Upper lobe of left lung (tissue), 6 donors: Measurements from ENCODE around the gene H19. TPM values are rescaled to one million over a fixed set of nuclear protein-coding genes. Genes with fewer than 3 reads are reported as not detected.
A peak's percentile ranks its signal among the peaks of the same experiment; 100 is the strongest.

Source experiments
- ATAC-seq, 2 donors: fragments of 200-7000 bp; cut with Tn5 transposase; one replicate each; pipeline ENCODE4 v1.9.1; 2022; ENCODE audit warnings: mild to moderate bottlenecking in 2 of 2, moderate library complexity in 2 of 2; ENCODE audit not compliant: low FRiP score in 2 of 2
- DNase-seq, 2 donors: peaks; one replicate each; pipeline ENCODE4 v3.0.0-alpha.2; 2019 to 2020
- H3K27ac ChIP-seq, 4 donors: fragments of 200-600 bp; sonication (generic); one replicate each; pipeline ENCODE4 v1.5.1; 2016 to 2019
- H3K27me3 ChIP-seq, 4 donors: fragments of 200-600 bp; sonication (generic); one replicate each; pipeline ENCODE4 v1.5.1; 2017 to 2019
- H3K36me3 ChIP-seq, 4 donors: fragments of 200-600 bp; sonication (generic); one replicate each; pipeline ENCODE4 v1.5.1; 2016 to 2019
- H3K4me1 ChIP-seq, 4 donors: fragments of 200-600 bp; sonication (generic); one replicate each; pipeline ENCODE4 v1.5.1; 2018 to 2019
- H3K4me3 ChIP-seq, 4 donors: fragments of 200-600 bp; sonication (generic); one replicate each; pipeline ENCODE4 v1.5.1; 2017 to 2019; ENCODE audit warnings: mild to moderate bottlenecking in 2 of 4, moderate library complexity in 1 of 4
- H3K9me3 ChIP-seq, 4 donors: fragments of 200-600 bp; sonication (generic); one replicate each; pipeline ENCODE4 v1.5.1; 2018 to 2019
- EP300 ChIP-seq, 4 donors: sonication (generic); formaldehyde crosslinking; IDR thresholded peaks; one replicate each; pipeline ENCODE4 v1.5.1; 2017; ENCODE audit warnings: antibody characterized with exemption in 4 of 4, control low read depth in 2 of 4
- POLR2A ChIP-seq, 4 donors: fragments of 450-650 bp; IDR thresholded peaks; one replicate each; pipeline ENCODE4 v1.5.1; 2016 to 2017; ENCODE audit warnings: antibody characterized with exemption in 4 of 4, mild to moderate bottlenecking in 2 of 4
- POLR2AphosphoS5 ChIP-seq, 2 donors: sonication (generic); formaldehyde crosslinking; IDR thresholded peaks; one replicate each; pipeline ENCODE4 v1.5.1; 2017; ENCODE audit warnings: antibody characterized with exemption in 2 of 2
- WGBS, 2 donors: methylation state at CpG; one replicate each; pipeline ENCODE4 v1.1.5; 2017 to 2018; 5-methylcytosine and 5-hydroxymethylcytosine counted together
- total RNA-seq, 6 donors: library from RNA; depleted of rRNA in 4 of 6; stranded (reverse); fragments of >200 nt in 4 of 6; gene quantifications; one replicate each; pipeline versions ENCODE4 v1.1.0 to v1.2.1, GENCODE V29; 2016 to 2021
- TF ChIP-seq, protein P1 (sequence below), 6 experiments: fragments of 450-650 bp in 4 of 6; fragments of 200-600 bp in 2 of 6; sonication (generic) in 2 of 6; IDR thresholded peaks; one replicate each; pipeline ENCODE4 v1.5.1; 2016 to 2019; ENCODE audit warnings: antibody characterized with exemption in 6 of 6
- donor health status: DM: no; HTN: no; CAD: no; lungs with moderate emphysema.
- donor health status: DM: no; HTN: yes; CAD: no; lungs with severe emphysema.

Gene H19
- total RNA-seq, 6 donors from 2014 or later: 17.2 to 127 (median 64.0) TPM

DNA sequence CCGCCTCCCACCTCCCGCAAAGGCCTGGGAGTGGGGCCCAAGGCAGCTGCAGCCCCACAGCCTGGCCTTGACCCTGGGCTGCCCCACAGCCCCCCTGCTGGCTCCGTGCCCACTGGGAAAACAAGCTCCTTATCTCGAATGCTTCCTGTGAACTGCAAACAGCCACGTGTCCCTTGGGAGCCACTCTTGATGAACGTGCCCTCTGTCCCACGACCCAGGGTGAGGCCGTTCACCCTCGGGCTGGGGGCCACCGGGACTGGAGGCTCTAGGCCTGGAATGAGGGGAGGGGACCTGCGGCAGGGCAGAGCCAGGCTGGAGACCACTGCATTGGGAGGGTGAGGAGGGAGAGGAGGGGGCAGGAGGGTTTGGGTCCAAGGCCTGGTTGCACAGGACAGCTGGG, 9.5 kb downstream of the H19 start:
- no peaks in the 10 kb centered on the region for H3K4me1 ChIP-seq
- WGBS, 2 donors: no CpG with 5 or more reads among the region's 11 CpGs
- H3K9me3 ChIP-seq: no peaks in the 10 kb centered on the region
- no peaks in the 10 kb centered on the region for H3K27me3 ChIP-seq
- no peak for DNase-seq
- H3K36me3 ChIP-seq: no peaks in the 10 kb centered on the region
- no peak overlapping the region for H3K4me3 ChIP-seq
- no peak for TF ChIP-seq POLR2AphosphoS5 (IDR thresholded peaks at IDR 0.05)
- TF ChIP-seq, protein P1, sequence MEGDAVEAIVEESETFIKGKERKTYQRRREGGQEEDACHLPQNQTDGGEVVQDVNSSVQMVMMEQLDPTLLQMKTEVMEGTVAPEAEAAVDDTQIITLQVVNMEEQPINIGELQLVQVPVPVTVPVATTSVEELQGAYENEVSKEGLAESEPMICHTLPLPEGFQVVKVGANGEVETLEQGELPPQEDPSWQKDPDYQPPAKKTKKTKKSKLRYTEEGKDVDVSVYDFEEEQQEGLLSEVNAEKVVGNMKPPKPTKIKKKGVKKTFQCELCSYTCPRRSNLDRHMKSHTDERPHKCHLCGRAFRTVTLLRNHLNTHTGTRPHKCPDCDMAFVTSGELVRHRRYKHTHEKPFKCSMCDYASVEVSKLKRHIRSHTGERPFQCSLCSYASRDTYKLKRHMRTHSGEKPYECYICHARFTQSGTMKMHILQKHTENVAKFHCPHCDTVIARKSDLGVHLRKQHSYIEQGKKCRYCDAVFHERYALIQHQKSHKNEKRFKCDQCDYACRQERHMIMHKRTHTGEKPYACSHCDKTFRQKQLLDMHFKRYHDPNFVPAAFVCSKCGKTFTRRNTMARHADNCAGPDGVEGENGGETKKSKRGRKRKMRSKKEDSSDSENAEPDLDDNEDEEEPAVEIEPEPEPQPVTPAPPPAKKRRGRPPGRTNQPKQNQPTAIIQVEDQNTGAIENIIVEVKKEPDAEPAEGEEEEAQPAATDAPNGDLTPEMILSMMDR (IDR thresholded peaks at IDR 0.05): no peak
- no peak for TF ChIP-seq POLR2A (IDR thresholded peaks at IDR 0.05)
- TF ChIP-seq EP300 (IDR thresholded peaks at IDR 0.05): no peak
- no peak for ATAC-seq
- no peak overlapping the region for H3K27ac ChIP-seq

- WGBS, 2 donors: no CpG with 5 or more reads among the region's 6 CpGs
- ATAC-seq (no peak), DNase-seq (no peak)
- TF ChIP-seq POLR2A (IDR thresholded peaks at IDR 0.05) (no peak), POLR2AphosphoS5 (IDR thresholded peaks at IDR 0.05) (no peak), EP300 (IDR thresholded peaks at IDR 0.05) (no peak)
- TF ChIP-seq, protein P1 (IDR thresholded peaks at IDR 0.05): no peak
- Histone ChIP-seq H3K9me3 (no peaks in the 10 kb centered on the region), H3K4me3 (no peak overlapping the region), H3K27me3 (no peaks in the 10 kb centered on the region), H3K27ac (no peak overlapping the region), H3K4me1 (no peaks in the 10 kb centered on the region), H3K36me3 (no peaks in the 10 kb centered on the region)
Observed at GRCh38 chr11:1987024-1987423, 10.6 kb downstream of the H19 start.

- Histone ChIP-seq H3K27me3 (no peaks in the 10 kb centered on the region), H3K9me3 (no peaks in the 10 kb centered on the region), H3K4me3 (no peak overlapping the region), H3K36me3 (no peaks in the 10 kb centered on the region), H3K27ac (no peak overlapping the region), H3K4me1 (no peaks in the 10 kb centered on the region)
- DNase-seq (peak; percentile 3 to 27), ATAC-seq (no peak)
- TF ChIP-seq, protein P1 (IDR thresholded peaks at IDR 0.05): no peak
- no peak for TF ChIP-seq POLR2A (IDR thresholded peaks at IDR 0.05)
- TF ChIP-seq POLR2AphosphoS5 (IDR thresholded peaks at IDR 0.05): no peak
- no peak for TF ChIP-seq EP300 (IDR thresholded peaks at IDR 0.05)
- WGBS, 2 donors: no CpG with 5 or more reads among the region's 12 CpGs
Observed at GRCh38 chr11:1983601-1983961, 14.1 kb downstream of the H19 start.

DNA sequence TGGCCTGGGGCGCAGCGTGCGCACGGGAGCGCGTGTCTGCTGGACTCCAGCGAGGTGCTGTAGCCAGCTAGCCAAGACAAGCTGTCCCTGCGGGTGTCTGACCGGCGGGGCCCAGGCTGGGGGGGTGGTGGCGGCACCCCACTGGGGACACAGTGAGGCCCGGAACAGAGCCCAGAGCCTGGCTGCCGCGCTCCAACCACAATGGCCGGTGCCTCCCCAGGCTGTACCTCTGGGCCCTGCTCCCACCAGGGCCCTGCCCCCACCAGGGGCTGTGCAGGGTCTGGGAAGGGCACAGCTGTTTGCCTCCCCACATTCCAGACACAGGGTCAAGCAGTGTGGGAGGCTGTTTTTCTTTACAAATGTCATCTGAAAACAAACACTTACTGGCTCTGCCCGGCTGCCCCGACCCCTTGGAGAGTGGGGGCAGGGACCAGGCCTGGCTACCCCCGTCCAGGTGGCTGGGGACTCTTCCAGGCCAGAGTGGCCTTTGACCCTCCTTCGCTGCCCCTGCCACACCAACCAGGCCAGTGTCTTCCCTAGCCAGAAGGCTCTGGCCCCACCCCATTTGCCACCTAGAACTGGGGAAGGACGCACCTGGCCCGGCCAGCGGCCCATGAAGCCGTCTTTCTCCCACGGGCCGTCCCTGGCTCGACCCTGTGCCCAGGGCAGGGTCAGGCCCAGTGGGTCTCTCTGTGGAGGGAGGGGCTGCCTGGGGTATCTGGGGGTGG, 14.6 kb downstream of the H19 start:
- H3K4me1 ChIP-seq: no peaks in the 10 kb centered on the region
- no peak overlapping the region for H3K4me3 ChIP-seq
- DNase-seq (no peak), ATAC-seq (no peak)
- no peaks in the 10 kb centered on the region for H3K36me3 ChIP-seq
- H3K9me3 ChIP-seq: no peaks in the 10 kb centered on the region
- no CpG with 5 or more reads among the region's 26 CpGs for WGBS, 2 donors
- H3K27ac ChIP-seq: no peak overlapping the region
- TF ChIP-seq POLR2A (IDR thresholded peaks at IDR 0.05): no peak
- no peak for TF ChIP-seq EP300 (IDR thresholded peaks at IDR 0.05)
- TF ChIP-seq, protein P1 (IDR thresholded peaks at IDR 0.05): no peak
- H3K27me3 ChIP-seq: no peaks in the 10 kb centered on the region

DNA sequence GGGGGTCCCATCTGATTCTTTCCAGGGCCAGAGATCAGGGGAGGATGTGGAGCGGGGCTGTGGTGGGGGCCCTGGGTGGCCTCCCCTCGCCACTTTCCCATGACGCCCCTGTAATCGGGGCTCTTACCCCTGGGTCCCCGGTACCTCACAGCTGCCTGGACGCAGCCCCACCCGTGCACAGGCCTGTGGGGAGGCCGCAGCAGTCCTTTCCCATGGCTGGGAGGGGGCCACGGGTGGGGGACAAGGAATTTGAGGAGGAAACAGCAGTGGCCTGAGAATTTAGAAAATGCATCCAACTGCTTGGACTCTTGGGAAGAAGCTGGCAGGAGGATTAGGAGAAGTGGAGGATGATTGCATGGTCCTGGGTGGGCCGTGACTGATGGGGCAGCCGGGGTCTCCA, 18.0 kb downstream of the H19 start:
- Histone ChIP-seq H3K27me3 (no peaks in the 10 kb centered on the region), H3K36me3 (no peaks in the 10 kb centered on the region), H3K4me3 (no peak overlapping the region), H3K4me1 (no peaks in the 10 kb centered on the region), H3K27ac (no peak overlapping the region), H3K9me3 (no peaks in the 10 kb centered on the region)
- no peak for ATAC-seq
- TF ChIP-seq POLR2A (IDR thresholded peaks at IDR 0.05) (no peak), EP300 (IDR thresholded peaks at IDR 0.05) (no peak), POLR2AphosphoS5 (IDR thresholded peaks at IDR 0.05) (no peak)
- TF ChIP-seq, protein P1 (IDR thresholded peaks at IDR 0.05): no peak
- 93% methylated on average over 3 of the region's 11 CpGs; no CpG with 5 or more reads in 1 of the 2 donors for WGBS, 2 donors
- peak in 1 of 2 donors; percentile 36 for DNase-seq
